ENCODE data around the gene C11orf21.

The C11orf21 gene

DNA sequence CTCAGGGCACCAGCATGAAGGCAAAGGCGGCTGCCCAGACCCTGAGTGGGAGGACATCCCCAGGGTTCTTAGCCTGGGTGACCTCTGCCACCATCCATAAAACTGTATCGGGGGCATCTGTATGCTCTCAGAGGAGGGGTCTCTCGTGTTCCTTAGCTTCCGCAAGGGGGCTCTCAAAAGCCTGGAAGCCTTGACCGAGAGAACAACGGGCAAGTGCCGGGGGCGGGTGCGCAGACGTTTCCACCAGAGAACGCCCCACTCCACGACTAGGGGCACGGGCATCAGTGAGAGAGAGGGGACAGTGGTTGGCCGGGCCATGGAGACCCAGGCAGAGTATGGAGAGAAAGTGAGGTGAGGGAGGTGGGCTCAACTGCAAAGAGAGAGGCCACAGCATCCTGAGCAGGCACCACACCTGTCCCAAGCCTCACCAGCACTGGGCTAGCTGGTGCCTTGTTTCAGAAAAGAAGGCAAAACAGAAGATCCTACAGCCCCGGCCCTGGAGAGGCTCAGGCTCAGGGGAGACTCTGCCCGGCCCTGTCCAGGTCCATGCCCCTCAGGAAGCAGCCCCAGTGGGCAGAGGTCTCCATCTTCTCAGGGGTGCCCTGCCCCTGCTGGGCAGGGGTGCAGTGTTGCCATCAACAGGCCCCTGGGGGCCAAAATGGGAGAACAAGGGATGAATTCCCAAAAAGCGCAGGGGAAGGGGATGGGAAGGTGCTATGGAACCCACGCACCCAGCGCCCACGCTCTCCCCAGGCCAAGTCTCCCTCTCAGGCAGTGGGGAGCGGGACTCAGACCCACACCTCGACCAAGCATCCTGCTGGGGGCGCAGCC is 6.0 kb upstream of the C11orf21 start:
- no peak for DNase-seq

DNA sequence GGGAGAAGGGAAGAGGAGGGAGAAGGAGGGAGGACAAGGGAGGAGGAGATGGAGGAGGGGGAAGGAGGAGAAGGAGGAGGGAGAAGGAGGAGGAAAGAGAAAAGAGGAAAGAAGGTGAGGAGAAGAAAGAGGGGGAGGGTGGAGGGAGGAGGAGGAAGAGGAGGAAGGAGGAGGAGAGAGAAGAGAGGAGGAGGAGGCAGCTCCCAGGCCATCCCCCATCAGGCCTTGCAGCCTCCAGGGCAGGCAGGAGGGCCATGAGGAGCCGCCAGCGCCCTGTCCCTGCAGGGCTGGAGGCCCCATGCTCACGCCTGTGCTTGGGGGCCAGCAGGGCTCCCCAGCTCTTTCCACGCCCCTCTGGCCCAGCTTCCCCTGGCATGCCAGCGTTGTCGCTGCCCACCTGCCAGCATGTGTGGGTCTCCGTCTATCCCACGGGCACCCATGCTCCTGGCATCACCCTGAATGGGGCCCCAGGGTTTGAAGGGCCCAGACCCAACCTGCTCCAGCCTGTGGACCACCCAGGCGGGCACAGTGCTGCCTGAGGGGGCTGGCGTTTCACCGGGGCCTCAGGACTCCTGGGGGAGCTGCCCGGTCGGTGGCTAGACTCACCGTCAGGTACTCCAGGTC is 5.3 kb upstream of the C11orf21 start:
- no peak for DNase-seq

DNA sequence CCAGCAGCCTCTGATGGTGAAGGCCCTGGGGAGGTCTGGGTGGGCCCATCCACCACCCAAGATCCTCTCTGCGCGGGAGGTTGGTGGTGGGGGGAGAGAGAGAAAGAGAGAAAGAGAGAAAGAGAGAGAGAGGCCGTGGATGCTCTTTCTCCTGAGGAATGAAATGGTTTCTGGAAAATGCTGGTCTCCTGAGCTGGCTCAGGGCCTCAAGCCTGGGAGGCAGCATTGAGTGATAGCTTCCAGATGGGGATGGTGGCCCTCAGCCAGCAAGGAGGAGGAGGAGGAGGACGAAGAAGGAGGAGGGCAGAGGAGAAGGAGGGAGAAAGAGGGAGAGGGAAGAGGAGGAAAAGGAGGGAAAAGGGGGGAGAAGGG is 4.7 kb upstream of the C11orf21 start:
- no peak for DNase-seq

DNA sequence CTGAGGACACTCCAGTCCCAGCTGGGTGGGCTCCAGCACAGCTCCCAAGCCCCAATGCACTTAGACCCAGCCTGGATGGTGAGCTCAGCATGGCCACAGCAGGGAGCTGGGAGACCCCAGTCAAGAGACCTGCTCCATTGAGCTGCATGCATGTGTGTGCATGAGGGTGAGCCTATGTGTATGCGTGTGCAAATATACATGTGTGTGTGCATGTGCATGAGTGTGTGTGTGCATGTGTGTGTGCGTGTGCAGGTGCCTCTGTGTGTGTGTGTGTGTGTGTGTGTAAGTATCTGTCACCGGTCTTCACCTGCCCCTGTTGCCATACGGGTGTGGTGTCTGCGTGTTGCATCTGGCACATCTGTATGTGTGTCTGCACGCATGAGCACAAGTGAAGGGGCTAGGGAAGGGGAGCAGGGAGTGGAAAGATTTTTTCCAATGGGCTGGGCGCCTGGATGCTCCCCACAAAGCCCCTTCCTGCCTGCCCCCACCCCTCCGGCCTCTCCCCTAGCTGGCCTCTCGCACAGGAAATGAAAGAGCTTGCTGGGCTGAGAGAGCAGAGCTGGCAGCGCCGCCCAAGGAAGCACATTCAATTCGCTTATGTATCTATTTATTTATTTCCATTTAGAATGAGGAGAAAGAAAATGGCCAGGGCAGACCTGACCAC is 4.2 kb upstream of the C11orf21 start:
- DNase-seq = peak in 1 of 2 donors; percentile 27

DNA sequence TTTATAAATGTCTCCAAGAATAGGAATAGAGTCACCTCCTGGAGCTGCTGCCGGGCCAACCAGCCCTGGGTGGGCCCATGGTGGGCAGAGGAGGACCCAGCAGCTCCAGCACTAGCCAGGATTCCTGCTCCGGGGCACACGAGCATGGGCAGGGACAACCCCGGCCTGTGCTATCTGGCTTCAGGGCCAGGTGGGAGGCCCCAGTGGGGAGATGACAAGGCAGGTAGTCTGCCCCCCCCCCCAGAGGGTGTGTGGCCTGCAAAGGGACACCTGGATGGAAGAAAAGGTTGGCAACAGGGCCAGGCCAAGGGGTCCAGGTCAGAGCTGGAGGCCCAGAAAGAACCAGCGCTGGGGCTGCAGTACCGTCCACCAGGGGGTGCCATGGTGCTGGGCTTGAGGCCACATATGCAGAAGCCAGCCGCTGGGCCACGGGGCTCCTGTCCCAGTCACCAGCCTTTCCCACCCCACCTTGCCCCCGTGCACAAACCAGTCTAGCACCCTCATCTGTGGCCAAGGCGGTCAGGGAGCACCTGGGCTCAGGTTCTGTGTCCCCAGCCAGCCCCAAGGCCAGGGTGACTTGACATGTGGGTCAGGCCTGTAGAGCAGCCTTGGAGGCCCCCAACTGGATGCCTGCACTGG is 3.5 kb upstream of the C11orf21 start:
- DNase-seq = peak; percentile 79 to 80

DNA sequence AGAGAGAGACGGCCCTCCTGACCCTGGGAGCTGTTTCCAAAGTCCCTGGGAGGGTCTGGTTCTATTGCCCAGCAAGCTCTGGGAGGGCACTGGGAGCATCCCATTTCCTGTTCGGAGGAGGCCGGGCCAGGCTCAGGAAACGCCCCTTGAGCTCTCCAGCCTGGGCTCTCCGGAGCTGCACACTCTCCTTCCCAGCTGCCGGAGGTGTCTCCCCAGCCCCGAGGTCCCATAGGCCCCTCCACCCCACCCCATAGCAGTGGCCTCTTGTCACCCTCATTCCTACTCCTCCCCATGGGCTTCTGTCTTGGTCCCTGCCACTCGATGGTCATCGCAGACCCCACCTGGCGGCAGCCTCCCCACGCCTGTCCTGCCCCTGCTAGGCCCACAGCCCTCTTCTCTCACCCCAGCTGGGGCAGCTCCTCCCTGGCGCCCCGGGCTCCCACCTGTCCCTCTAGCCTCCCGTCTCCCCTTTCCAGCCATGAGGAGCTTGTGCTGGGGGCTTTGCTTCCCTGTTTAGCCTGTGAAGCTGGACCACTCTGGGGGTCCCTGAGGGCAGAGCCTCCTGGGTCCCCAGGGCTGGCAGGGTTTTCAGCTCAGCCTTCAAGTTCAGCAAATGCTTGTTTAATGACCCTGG is 2.9 kb upstream of the C11orf21 start:
- DNase-seq = no peak

DNA sequence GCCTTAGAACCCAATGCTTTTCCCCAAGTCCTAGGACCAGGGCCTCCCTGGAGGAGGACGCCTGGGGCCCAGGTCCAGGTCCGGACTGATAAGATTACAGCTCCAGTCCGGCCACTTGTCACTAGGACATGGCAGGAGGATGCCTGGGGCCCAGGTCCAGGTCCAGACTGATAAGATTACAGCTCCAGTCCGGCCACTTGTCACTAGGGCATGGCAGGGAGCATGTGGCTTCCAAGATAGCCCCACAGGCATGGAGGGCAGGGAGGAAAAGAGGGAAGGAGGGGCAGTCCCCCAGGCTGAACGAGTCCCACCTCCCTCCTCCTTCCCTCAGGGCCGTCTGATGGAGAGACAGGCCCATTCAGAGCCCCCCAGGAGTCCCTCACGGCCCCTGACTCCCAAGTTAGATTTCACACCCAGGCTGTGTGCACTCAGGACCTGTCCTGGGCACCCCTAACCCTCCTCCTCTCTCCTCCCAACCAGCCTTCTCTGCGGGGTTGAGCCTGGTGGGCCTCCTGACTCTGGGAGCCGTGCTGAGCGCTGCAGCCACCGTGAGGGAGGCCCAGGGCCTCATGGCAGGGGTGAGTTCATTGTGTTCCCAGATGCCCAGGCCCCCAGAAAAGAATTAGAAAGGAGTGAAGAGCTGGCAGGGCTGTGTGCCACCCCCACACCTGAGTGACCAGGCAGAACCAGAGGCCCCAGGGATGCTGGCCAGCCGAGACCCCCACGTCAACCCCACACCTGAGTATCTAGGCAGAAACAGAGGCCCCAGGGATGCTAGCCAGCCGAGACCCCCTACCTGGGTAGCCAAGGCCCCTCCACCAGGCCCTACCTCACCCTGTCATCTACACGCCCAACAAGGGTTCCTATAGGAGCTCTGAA is 2.1 kb upstream of the C11orf21 start:
- DNase-seq = no peak

DNA sequence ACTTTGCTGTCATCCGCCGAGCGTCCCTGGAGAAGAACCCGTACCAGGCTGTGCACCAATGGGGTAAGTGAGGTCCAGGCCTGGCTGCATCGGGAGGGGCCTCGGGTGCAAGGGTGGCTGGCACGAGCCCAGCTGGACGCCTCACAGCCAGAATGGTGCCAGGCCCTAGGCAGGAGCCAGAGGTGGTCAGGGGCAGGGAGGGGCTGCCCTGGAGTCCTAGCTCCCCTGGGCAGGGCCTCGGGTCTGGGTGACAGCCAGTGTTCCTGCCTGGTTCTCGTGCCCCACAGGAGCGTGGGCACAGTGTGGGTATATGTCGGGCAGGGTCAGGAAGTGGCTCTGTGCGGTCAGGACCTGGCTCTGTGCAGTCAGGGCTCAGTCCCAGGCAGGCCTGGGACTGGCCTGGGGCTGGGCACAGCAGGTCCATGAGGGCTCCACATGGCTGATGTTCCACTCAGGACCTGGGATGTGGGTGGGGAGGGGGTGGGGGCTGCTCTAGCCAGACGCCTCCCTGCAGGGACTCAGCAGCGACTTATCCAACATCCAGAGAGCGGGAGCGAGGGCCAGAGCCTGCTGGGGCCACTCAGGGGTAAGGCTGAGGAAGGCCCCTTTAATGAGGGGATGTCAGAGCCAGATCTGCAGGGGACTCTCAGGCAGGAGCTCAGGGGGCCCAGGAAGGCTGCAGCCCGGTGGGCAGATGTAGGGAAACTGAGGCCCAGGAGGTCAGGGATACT is 1.3 kb upstream of the C11orf21 start:
- DNase-seq = no peak

DNA sequence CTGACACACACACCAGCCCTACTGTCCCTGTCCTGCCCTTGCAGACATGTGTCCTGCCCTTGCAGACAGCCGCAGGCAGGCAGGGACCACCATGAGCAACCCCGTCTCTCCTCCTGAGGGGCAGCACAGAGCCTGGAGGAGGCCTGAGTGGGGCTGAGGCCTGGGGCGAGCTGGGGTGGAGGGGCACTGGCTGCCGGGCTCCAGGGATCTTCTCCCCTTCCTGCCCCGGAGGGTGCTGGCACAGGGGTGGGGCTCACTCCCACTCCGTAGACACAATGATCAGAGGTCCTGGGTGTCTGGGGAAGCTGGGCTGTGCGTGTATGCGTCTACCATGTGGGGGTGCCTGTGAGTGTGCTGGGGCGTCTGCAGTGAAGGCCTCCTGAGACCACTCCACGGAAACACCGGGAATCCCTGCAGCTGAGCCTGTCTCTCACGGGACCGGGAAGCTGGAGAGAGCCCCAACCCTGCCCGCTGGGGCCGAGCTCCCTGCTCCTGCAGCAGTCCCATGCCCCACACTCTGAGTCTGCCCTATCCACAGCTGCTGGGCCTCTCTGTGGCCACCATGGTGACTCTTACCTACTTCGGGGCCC is 683 bp upstream of the C11orf21 start:
- peak in 1 of 2 donors; percentile 13 for DNase-seq

DNA sequence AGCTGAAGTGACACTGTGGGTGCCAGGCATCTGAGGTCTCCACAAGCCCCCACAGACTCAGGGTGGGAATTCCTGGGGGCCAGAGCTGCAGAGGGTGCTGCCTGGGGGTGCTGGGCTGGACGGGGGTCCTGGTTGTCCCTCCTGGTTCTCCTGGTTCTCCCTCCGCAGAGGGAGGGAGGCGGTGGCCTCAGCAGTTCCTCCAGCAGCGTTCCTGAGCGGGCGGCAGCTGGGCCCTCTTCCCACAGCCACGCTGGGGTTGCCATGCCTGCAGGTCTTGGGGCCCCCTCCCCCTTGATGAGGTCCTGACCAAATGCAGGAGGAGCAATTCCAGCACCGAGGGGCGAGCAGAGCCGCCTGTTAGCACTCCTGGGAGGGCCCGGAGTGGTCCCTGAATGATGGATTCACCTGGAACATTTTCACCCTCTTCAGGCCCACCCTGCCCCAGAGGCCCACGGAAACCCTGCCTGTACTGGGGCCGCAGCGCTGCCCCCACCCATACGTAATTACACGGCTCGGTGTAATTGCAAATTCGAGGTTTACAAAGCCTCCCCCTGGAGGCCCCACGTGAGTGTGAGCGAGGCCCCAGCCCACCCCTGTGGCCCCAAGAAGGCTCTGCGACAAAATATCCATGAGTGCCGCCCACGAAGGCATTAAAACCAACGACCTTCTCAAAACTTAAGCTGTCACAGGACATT is 635 bp downstream of the C11orf21 start:
- no peak for DNase-seq

DNA sequence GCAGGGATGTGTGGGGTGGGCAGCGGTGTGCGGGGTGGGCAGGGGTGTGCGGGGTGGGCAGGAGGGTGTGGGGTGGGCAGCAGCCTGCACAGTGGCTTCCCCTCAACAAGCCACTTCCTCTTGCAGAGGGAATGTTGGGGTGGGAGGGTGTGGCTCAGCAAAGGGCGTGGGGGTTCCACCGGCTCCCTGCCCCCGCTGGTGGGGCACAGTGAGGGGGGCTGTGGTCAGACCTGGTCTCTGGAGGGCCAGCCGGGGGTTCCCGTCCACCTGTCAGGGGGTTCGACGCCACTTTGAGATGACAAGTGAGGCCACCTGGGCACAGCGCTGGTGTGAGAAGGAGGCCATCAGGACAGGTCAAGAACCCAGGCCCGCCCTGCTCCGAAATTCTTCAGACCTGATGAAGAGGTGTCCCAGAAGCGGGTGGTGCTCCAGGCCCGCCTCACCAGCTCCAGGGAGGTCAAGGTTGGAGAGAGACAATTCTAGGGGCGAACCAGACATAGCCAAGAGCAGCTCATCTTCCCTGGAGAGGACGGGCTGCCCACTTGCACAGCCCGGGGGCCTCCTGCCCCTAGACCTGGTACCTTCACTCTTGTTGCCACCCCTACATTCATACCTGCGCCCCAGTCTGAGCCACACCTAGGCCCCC is 1.3 kb downstream of the C11orf21 start:
- DNase-seq = peak; percentile 21 to 39

DNA sequence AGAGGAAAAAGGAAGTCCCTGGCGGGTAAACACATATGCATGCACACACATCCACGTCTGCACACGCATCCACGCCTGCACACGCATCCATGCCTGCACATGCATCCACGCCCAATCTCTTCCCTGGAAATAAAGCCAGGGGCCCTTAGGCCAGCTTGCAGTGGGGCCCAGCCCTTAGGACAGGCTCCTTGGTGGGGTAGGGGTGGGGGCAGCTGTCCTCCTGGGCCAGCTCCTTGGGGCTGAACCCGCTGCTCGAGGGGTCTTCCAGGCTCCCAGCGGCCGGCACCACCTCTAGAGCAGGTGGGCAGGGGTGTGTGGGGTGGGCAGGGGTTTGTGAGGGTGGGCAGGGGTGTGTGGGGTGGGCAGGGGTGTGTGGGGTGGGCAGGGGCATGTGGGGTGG is 1.9 kb downstream of the C11orf21 start:
- DNase-seq = no peak

DNA sequence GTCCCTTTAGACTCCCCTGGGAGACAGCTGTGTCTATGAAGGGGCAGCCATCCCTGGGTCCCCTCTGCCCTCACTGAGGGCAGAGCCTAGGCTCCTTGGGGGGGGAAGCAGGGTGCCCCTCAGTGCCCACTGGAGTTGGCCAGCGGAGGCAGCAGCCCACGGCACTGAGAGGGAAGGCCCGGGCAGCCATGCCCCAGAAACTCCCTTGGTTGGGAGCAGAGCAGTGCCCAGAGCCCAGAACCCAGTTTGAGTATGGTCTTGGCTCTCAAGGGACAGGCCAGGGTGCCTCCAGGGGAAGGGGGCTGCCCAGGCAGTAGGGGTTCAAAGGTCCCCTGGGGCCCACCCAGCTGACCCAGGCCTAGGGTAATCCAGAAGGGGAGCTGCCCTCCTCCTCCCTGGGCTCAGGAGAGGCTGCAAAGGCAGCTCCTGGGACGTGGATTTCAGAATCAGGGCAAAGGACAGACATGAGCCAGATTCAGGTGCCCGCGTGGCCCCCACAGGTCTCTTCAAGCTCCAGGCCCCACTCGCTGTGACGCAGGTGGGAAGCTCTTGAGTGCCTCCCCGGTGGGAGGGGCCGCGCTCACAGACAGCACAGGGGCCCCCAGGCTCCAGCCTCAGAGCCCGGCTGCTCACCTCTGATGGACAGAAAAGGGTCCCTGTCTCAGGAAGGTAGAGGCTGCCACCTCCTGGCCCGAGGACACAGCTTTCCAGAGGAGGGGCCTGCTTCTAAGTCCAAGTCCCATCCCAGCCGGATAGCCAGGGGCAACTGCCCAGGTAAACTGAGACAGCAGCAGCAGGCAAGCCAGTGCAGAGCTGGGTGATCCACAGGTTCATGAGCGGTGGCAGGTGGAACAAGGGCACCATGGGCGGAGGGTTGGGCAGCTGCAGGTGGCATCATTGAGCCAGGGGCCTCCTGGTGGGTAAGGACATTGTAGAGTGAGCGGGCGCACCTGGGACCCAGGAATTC is 2.6 kb downstream of the C11orf21 start:
- peak; percentile 10 to 39 for DNase-seq

DNA sequence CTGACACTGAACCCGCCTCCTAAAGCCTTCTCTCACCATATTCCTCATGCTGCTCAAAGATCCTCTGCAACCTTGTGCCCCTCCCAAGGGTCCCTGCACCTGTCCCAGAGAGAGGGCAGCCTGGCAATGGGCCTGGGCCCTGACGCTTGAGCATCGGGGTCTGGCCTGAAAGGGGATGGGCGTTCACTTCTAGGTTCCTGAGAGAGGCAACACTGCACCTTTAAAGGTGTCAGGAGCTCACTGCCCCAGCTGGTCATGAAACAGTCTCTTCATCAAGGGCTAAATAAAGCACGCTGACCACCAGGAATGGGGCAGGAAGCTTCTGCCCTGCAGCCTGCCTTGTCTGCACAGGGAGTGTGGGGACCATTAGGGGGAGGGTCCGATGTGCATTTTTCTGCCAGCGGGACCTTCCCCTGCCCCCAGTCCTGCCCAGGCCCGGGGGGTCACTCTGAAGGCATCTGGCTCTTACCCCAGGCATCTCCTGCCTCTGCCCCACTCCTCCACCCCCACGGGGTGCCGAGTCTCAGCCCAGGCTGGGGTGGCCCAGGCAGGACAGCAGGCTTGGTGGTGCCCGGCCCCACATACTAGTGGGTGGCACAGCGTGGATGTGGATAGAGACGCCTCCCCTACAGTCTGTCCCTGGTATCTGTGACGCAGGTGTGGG is 3.5 kb downstream of the C11orf21 start:
- DNase-seq = no peak

DNA sequence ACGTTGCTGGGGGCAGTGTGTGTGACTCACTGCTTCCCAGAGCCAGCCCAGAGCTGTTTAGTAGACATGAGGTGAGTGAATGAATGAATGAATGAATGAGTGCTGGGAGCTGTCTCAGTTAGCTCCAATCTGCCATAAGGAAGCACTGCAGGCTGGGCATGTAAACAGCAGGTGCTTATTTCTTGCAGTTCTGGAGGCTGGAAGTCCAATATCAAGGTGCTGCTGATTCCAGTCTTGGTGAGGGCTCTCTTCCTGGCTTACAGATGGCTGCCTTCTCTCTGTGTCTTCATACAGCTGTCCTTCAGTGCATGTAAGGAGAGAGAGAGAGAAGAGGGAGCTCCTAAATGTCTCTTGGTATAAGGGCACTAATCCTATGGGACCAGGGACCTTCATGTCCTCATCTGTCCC is 4.1 kb downstream of the C11orf21 start:
- no peak for DNase-seq

DNA sequence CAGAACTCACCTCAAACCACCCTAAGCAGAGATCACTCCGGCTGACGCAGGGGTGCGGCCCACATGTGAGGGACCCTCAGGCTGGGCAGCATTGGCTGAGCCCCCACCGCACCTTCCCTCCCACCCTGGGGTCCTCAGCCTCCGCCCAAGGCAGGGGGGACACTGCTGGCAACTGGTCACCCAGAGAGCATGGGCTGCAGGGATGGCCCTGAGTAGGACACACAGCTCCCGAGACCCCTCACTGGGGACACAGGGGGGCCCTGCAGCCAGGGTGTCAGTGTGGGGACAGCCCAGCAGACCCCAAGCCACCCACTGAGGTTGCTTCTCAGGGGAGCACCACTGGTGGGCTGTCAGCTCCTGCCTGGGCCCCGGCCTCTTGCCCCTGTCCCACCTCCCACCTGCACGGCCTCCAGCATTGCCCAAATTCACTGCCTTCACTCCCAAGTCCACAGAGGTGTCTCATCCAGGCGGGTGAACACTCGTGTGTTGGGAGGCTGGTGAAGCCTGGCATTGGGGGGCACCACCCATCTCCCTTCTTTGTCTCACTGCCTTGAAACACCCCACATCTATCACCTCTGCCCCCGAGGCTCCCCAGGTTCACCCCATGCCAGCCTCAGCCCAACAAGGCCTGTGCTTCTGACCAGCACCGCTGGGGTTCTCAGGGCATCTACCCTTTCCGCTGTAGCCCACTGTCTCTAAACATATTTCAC is 4.7 kb downstream of the C11orf21 start:
- no peak for DNase-seq
